PFSK-1 (cell line): ENCODE measurements around the gene ABCG8.

ENCODE experiments used
- FOXP2 ChIP-seq: optimal IDR thresholded peaks from 2 replicates; pipeline ENCODE3; 2011; ENCODE audit warnings: borderline replicate concordance, control low read depth, inconsistent platforms; ENCODE audit not compliant: insufficient read depth; ENCODE audit errors: extremely low read length, extremely low read depth
- POLR2AphosphoS5 ChIP-seq: IDR thresholded peaks from 2 replicates; pipeline ENCODE4 v1.6.1; 2012; ENCODE audit warnings: low read depth, mild to moderate bottlenecking, control low read depth, low read length, moderate library complexity
- SIN3A ChIP-seq: IDR thresholded peaks from 2 replicates; pipeline ENCODE4 v1.6.1; 2012; ENCODE audit warnings: mild to moderate bottlenecking, low read length, moderate library complexity, borderline replicate concordance; ENCODE audit not compliant: insufficient read depth
- TAF1 ChIP-seq: IDR thresholded peaks from 2 replicates; pipeline ENCODE4 v1.6.1; 2012; ENCODE audit warnings: low read length, control low read depth, borderline replicate concordance; ENCODE audit not compliant: insufficient read depth
- TF ChIP-seq, protein P1 (sequence below), 2 experiments: IDR thresholded peaks; 2 replicates each; pipeline versions ENCODE4 v1.6.1 to v1.8.0; 2011 to 2012; ENCODE audit warnings: low read depth in 2 of 2, low read length in 2 of 2, control low read depth in 1 of 2, inconsistent platforms in 1 of 2, mild to moderate bottlenecking in 1 of 2, moderate library complexity in 1 of 2; ENCODE audit not compliant: insufficient read depth in 1 of 2

ABCG8 gene

DNA sequence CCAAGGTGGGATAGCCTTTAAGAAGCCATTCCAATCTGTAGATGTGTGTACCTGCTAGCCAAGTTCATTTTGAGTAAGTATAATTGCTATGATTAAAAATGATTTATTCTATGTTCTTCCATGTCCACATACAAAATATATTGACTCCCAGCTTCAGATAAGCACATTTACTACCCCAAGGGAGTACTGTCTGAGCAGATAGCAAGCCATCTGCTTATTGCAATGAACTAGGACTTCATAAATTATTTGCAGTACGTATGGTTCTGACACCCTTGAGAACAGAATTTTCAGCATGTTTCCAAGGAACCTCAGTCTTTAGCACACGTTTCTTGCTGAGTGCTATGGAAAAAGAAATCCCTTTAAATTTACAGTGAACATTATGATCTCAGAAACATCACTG is 28.3 kb upstream of the ABCG8 start:
- TF ChIP-seq, protein P1, sequence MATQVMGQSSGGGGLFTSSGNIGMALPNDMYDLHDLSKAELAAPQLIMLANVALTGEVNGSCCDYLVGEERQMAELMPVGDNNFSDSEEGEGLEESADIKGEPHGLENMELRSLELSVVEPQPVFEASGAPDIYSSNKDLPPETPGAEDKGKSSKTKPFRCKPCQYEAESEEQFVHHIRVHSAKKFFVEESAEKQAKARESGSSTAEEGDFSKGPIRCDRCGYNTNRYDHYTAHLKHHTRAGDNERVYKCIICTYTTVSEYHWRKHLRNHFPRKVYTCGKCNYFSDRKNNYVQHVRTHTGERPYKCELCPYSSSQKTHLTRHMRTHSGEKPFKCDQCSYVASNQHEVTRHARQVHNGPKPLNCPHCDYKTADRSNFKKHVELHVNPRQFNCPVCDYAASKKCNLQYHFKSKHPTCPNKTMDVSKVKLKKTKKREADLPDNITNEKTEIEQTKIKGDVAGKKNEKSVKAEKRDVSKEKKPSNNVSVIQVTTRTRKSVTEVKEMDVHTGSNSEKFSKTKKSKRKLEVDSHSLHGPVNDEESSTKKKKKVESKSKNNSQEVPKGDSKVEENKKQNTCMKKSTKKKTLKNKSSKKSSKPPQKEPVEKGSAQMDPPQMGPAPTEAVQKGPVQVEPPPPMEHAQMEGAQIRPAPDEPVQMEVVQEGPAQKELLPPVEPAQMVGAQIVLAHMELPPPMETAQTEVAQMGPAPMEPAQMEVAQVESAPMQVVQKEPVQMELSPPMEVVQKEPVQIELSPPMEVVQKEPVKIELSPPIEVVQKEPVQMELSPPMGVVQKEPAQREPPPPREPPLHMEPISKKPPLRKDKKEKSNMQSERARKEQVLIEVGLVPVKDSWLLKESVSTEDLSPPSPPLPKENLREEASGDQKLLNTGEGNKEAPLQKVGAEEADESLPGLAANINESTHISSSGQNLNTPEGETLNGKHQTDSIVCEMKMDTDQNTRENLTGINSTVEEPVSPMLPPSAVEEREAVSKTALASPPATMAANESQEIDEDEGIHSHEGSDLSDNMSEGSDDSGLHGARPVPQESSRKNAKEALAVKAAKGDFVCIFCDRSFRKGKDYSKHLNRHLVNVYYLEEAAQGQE (IDR thresholded peaks at IDR 0.05; ENCODE audit: insufficient read depth in 1 of 2, low read depth in 2 of 2, low read length in 2 of 2): no peak
- no peak for TF ChIP-seq TAF1
- TF ChIP-seq SIN3A: no peak
- no peak for TF ChIP-seq POLR2AphosphoS5
- TF ChIP-seq FOXP2: no peak

DNA sequence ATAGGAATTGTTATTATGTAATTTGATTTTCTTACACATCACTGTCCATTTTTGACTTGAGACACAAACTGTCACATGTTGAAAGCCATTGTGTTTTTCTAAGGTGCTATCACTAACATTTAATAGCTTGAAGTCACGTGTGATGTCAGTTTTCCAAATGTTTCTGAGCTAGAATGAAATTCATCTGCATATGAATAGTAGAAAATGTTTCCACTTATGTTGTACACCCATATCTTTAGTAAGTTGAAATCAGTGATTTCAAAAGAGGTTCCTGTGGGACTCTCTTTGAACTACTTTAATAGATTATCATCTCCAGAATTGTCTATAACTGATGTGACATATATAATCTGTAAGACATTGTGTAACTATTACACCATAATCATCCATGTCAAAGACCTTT is 27.9 kb upstream of the ABCG8 start:
- TF ChIP-seq FOXP2: no peak
- TF ChIP-seq SIN3A: no peak
- TF ChIP-seq, protein P1 (IDR thresholded peaks at IDR 0.05; ENCODE audit: insufficient read depth in 1 of 2, low read depth in 2 of 2, low read length in 2 of 2): no peak
- no peak for TF ChIP-seq TAF1
- TF ChIP-seq POLR2AphosphoS5: no peak

DNA sequence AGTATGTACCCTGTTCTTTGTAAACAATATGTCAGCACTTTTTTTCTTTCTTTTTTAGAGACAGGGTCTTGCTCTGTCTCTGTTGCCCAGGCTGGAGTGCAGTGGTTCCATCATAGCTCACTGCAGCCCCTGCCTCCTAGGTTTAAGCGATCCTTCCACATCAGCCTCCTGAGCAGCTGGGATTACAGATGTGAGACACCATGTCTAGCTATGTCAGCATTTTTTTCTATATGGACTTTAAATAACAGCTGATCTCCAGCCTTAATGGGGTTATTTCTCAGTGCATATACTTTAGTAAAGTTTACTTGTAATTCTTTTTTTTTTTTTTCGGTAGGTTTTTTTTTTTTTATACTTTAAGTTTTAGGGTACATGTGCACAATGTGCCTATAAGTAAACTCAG is 26.8 kb upstream of the ABCG8 start:
- TF ChIP-seq TAF1 (no peak), POLR2AphosphoS5 (no peak), FOXP2 (no peak), SIN3A (no peak)
- TF ChIP-seq, protein P1 (IDR thresholded peaks at IDR 0.05; ENCODE audit: insufficient read depth in 1 of 2, low read depth in 2 of 2, low read length in 2 of 2): no peak

GRCh38 chr2:43812947-43813346 is 25.8 kb upstream of the ABCG8 start:
- TF ChIP-seq SIN3A (no peak), TAF1 (no peak), POLR2AphosphoS5 (no peak), FOXP2 (no peak)
- TF ChIP-seq, protein P1 (IDR thresholded peaks at IDR 0.05; ENCODE audit: insufficient read depth in 1 of 2, low read depth in 2 of 2, low read length in 2 of 2): no peak

- no peak for TF ChIP-seq POLR2AphosphoS5
- TF ChIP-seq, protein P1 (IDR thresholded peaks at IDR 0.05; ENCODE audit: insufficient read depth in 1 of 2, low read depth in 2 of 2, low read length in 2 of 2): no peak
- no peak for TF ChIP-seq FOXP2
- no peak for TF ChIP-seq TAF1
- no peak for TF ChIP-seq SIN3A
These were observed 24.1 kb upstream of the ABCG8 start for GRCh38 chr2:43814711-43815110.
